ENCODE results near the gene PITPNC1. TPM values are rescaled to one million over a fixed set of nuclear protein-coding genes. Genes with fewer than 3 reads are reported as not detected.

The PITPNC1 gene
- total RNA-seq, 1 experiment from 2014 or later: 34.5 TPM

Small RNAs within 50 kb of the gene (small RNA-seq; reads per million reads assigned to genes)
- gene MIR548AA2 (0 reads per million in 2 experiments), gene MIR548D2 (0 reads per million in 2 experiments), gene RF00019 (0 reads per million in 2 experiments), gene RN7SL756P (0 to 0.06 reads per million in 2 experiments), gene SNORA38B (1.6 to 4.2 reads per million in 2 experiments)

Other genes with a start within 250 kb of the PITPNC1 start
- gene HELZ, start 132.1 kb upstream of the PITPNC1 start, total RNA-seq (2014; rRNA removed; shearing (Covaris generic)): 16.3 and 17.4 TPM in 2 replicates
- 32.6 and 39.9 TPM in 2 replicates for gene PSMD12, start 10.7 kb upstream of the PITPNC1 start, total RNA-seq (2014; rRNA removed; shearing (Covaris generic))